WERI-Rb-1 (cell line): ENCODE data around the gene WIPF3.

ENCODE experiments used
- DNase-seq: peaks from one replicate; pipeline ENCODE4 v3.0.0-alpha.2; 2020
- H3K27ac ChIP-seq: fragments of 250-450 bp; sonication (Bioruptor Pico); 2 replicates; pipeline ENCODE4 v1.5.1; 2020; ENCODE audit warnings: mild to moderate bottlenecking, moderate library complexity
- H3K27me3 ChIP-seq: fragments of 250-450 bp; sonication (Bioruptor Pico); 2 replicates; pipeline ENCODE4 v1.5.1; 2021; ENCODE audit warnings: mild to moderate bottlenecking, low read depth, moderate library complexity; ENCODE audit not compliant: insufficient read depth, severe bottlenecking
- H3K36me3 ChIP-seq: fragments of 250-450 bp; sonication (Bioruptor Pico); 2 replicates; pipeline ENCODE4 v1.5.1; 2020; ENCODE audit warnings: mild to moderate bottlenecking, moderate library complexity
- H3K4me3 ChIP-seq: 2 replicates; pipeline ENCODE4 v1.5.1; 2011; ENCODE audit warnings: low read depth, mild to moderate bottlenecking, control low read depth, low read length
- H3K9me3 ChIP-seq: fragments of 250-450 bp; sonication (Bioruptor Pico); 2 replicates; pipeline ENCODE4 v1.5.1; 2021; ENCODE audit warnings: mild to moderate bottlenecking, moderate library complexity; ENCODE audit not compliant: severe bottlenecking
- TF ChIP-seq, protein P1 (sequence below): IDR thresholded peaks from 2 replicates; pipeline ENCODE4 v1.5.1; 2011; ENCODE audit warnings: low read depth, mild to moderate bottlenecking, control low read depth, inconsistent platforms, low read length

The WIPF3 gene

GRCh38 chr7:29924684-29925083, 118.4 kb downstream of the WIPF3 start:
- Histone ChIP-seq H3K27ac (no peak overlapping the region), H3K27me3 (no peaks in the 10 kb centered on the region), H3K9me3 (no peaks in the 10 kb centered on the region), H3K4me3 (no peak overlapping the region), H3K36me3 (peaks cover 10% of the 10 kb centered on the region)
- TF ChIP-seq, protein P1, sequence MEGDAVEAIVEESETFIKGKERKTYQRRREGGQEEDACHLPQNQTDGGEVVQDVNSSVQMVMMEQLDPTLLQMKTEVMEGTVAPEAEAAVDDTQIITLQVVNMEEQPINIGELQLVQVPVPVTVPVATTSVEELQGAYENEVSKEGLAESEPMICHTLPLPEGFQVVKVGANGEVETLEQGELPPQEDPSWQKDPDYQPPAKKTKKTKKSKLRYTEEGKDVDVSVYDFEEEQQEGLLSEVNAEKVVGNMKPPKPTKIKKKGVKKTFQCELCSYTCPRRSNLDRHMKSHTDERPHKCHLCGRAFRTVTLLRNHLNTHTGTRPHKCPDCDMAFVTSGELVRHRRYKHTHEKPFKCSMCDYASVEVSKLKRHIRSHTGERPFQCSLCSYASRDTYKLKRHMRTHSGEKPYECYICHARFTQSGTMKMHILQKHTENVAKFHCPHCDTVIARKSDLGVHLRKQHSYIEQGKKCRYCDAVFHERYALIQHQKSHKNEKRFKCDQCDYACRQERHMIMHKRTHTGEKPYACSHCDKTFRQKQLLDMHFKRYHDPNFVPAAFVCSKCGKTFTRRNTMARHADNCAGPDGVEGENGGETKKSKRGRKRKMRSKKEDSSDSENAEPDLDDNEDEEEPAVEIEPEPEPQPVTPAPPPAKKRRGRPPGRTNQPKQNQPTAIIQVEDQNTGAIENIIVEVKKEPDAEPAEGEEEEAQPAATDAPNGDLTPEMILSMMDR, result no peak
- DNase-seq, result no peak

- Histone ChIP-seq H3K9me3 (no peaks in the 10 kb centered on the region), H3K4me3 (no peak overlapping the region), H3K27me3 (no peaks in the 10 kb centered on the region), H3K27ac (no peak overlapping the region), H3K36me3 (peaks cover 18% of the 10 kb centered on the region)
- TF ChIP-seq, protein P1, result no peak
- no peak for DNase-seq
Measured at GRCh38 chr7:29926216-29926615, 119.9 kb downstream of the WIPF3 start.

GRCh38 chr7:29926741-29927140, 120.4 kb downstream of the WIPF3 start:
- no peak for DNase-seq
- Histone ChIP-seq H3K4me3 (no peak overlapping the region), H3K27ac (no peak overlapping the region), H3K27me3 (no peaks in the 10 kb centered on the region), H3K9me3 (no peaks in the 10 kb centered on the region), H3K36me3 (peaks cover 16% of the 10 kb centered on the region)
- TF ChIP-seq, protein P1, result no peak

- no peak for DNase-seq
- TF ChIP-seq, protein P1, result no peak
- H3K27me3 ChIP-seq, result no peaks in the 10 kb centered on the region
- no peak overlapping the region for H3K27ac ChIP-seq
- H3K36me3 ChIP-seq, result peaks cover 10% of the 10 kb centered on the region
- no peak overlapping the region for H3K4me3 ChIP-seq
- no peaks in the 10 kb centered on the region for H3K9me3 ChIP-seq
Measured at GRCh38 chr7:29929018-29929807, 122.9 kb downstream of the WIPF3 start.

- H3K27ac ChIP-seq, result no peak overlapping the region
- peaks cover 49% of the 10 kb centered on the region for H3K36me3 ChIP-seq
- TF ChIP-seq, protein P1, result no peak
- H3K27me3 ChIP-seq, result no peaks in the 10 kb centered on the region
- DNase-seq, result no peak
- H3K9me3 ChIP-seq, result no peaks in the 10 kb centered on the region
- no peak overlapping the region for H3K4me3 ChIP-seq
Measured at GRCh38 chr7:29935111-29935510, 128.8 kb downstream of the WIPF3 start.

DNA sequence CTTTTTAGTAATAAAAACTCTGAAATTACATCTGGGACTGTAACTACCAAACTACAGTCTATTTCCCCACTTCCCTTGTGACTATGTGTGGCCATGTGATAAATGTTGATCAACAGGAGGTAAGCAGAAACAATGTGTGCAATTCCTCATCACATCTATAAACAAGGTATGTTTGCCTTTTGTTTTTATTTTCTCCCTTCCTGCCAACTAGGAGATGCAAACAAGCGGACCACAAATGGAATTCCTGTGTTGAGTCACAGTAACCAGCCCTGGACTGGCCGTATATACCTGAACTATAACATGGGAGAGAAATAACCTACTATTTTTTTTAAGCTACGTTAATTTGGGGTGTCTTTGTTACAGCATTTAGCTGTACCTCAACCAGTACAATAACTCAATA, 130.8 kb downstream of the WIPF3 start:
- TF ChIP-seq, protein P1, result no peak

More for the DNA sequence above, 130.8 kb downstream of the WIPF3 start:
- H3K4me3 ChIP-seq, result no peak overlapping the region
- DNase-seq, result no peak
- peaks cover 60% of the 10 kb centered on the region for H3K36me3 ChIP-seq
- H3K9me3 ChIP-seq, result no peaks in the 10 kb centered on the region
- H3K27me3 ChIP-seq, result no peaks in the 10 kb centered on the region
- H3K27ac ChIP-seq, result no peak overlapping the region
